Measurements from ENCODE around the gene SMAD1. TPM values are rescaled to one million over a fixed set of nuclear protein-coding genes. Genes with fewer than 3 reads are reported as not detected.

SMAD1 gene
- total and polyA plus RNA-seq, 8 donors: 22.0 to 57.4 (median 47.9) TPM

- ATAC-seq (no peak), DNase-seq (no peak)
- Histone ChIP-seq H3K9me3 (no peaks in the 10 kb centered on the region), H3K27me3 (peaks cover 0 to 9% of the 10 kb centered on the region in 2 donors), H3K36me3 (no peaks in the 10 kb centered on the region), H3K4me3 (no peak overlapping the region), H3K27ac (no peak overlapping the region), H3K4me1 (peaks cover 0 to 32% of the 10 kb centered on the region in 2 donors)
- intact Hi-C loops (cut with DNase I): no loop called here
- TF ChIP-seq CTCF (IDR thresholded peaks at IDR 0.05): no peak
Measured at GRCh38 chr4:145486603-145487002, 5.0 kb downstream of the SMAD1 start.

- DNase-seq: no peak
- no peak overlapping the region for H3K27ac ChIP-seq
- intact Hi-C loops (cut with DNase I): no loop called here
Measured at GRCh38 chr4:145487631-145488030, 6.0 kb downstream of the SMAD1 start.

GRCh38 chr4:145488310-145488709, 6.7 kb downstream of the SMAD1 start:
- ATAC-seq (no peak), DNase-seq (no peak)
- no peak overlapping the region for H3K4me3 ChIP-seq
- no peak for TF ChIP-seq CTCF (IDR thresholded peaks at IDR 0.05)
- intact Hi-C loops (cut with DNase I): no loop called here
- H3K36me3 ChIP-seq: no peaks in the 10 kb centered on the region
- H3K9me3 ChIP-seq: no peaks in the 10 kb centered on the region
- H3K27me3 ChIP-seq: no peaks in the 10 kb centered on the region
- H3K4me1 ChIP-seq: peaks cover 0 to 34% of the 10 kb centered on the region in 2 donors
- H3K27ac ChIP-seq: no peak overlapping the region

More at GRCh38 chr4:145487631-145488030, 6.0 kb downstream of the SMAD1 start:
- Histone ChIP-seq H3K4me1 (peaks cover 0 to 34% of the 10 kb centered on the region in 2 donors), H3K9me3 (no peaks in the 10 kb centered on the region), H3K4me3 (no peak overlapping the region), H3K36me3 (no peaks in the 10 kb centered on the region), H3K27me3 (no peaks in the 10 kb centered on the region)
- ATAC-seq: no peak
- TF ChIP-seq CTCF (IDR thresholded peaks at IDR 0.05): no peak

DNA sequence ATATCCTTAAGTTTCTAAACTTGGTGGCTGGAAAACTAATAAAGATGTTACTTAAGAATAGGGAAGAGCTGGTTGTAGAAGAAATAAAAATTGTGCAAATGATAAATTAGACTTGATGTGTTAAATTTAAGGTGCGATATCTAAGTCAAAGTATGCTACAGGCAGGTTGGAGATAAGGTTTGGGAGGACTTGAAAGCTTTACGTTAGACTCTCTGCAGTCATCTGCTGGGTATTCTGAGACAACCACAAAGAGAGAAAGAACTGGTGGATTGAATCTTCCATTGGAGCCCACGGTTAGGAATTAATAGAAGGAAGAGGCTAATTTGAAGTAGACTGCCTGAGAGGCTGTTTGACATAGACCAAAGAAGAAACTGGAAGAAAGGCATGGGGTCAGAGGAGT, 7.9 kb downstream of the SMAD1 start:
- Histone ChIP-seq H3K4me1 (peaks cover 0 to 31% of the 10 kb centered on the region in 2 donors), H3K36me3 (no peaks in the 10 kb centered on the region), H3K9me3 (no peaks in the 10 kb centered on the region), H3K4me3 (no peak overlapping the region), H3K27ac (no peak overlapping the region), H3K27me3 (no peaks in the 10 kb centered on the region)
- ATAC-seq (no peak), DNase-seq (no peak)
- no peak for TF ChIP-seq CTCF (IDR thresholded peaks at IDR 0.05)
- intact Hi-C loops (cut with DNase I): no loop called here

- Histone ChIP-seq H3K4me3 (no peak overlapping the region), H3K27me3 (no peaks in the 10 kb centered on the region), H3K36me3 (no peaks in the 10 kb centered on the region), H3K27ac (no peak overlapping the region), H3K9me3 (no peaks in the 10 kb centered on the region), H3K4me1 (peaks cover 0 to 29% of the 10 kb centered on the region in 2 donors)
- intact Hi-C loops (cut with DNase I): no loop called here
- ATAC-seq (no peak), DNase-seq (no peak)
- no peak for TF ChIP-seq CTCF (IDR thresholded peaks at IDR 0.05)
Measured at GRCh38 chr4:145490361-145490760, 8.7 kb downstream of the SMAD1 start.
